H1 (cell line): ENCODE measurements around the gene OR5C1. TPM values are rescaled to one million over a fixed set of nuclear protein-coding genes. Genes with fewer than 3 reads are reported as not detected.

Source experiments
- CHD2 ChIP-seq: IDR thresholded peaks from 2 replicates; pipeline ENCODE4 v1.6.1; 2012; ENCODE audit warnings: low read length, improper control_type of control experiment
- CREB1 ChIP-seq: IDR thresholded peaks from 2 replicates; pipeline ENCODE4 v1.6.1; 2012; ENCODE audit warnings: inconsistent platforms
- GTF2F1 ChIP-seq: IDR thresholded peaks from 2 replicates; pipeline ENCODE4 v1.6.1; 2012; ENCODE audit warnings: low read depth, low read length, improper control_type of control experiment, borderline replicate concordance
- NANOG ChIP-seq: IDR thresholded peaks from 2 replicates; pipeline ENCODE4 v1.6.1; 2011; ENCODE audit warnings: low read length, low read depth, mild to moderate bottlenecking, inconsistent platforms; ENCODE audit not compliant: insufficient read depth, poor library complexity, severe bottlenecking
- RNF2 ChIP-seq: fragments of 200-900, 300-1000 bp; sonication (generic); IDR thresholded peaks from 2 replicates; pipeline ENCODE4 v1.7.1; 2016; ENCODE audit warnings: borderline replicate concordance, low read depth, mild to moderate bottlenecking, antibody characterized with exemption, low read length; ENCODE audit not compliant: poor library complexity, severe bottlenecking; ENCODE audit errors: missing control alignments
- SUZ12 ChIP-seq: fragments of 200-600 bp; sonication (generic); IDR thresholded peaks from 2 replicates; pipeline ENCODE4 v1.6.1; 2012; ENCODE audit warnings: mild to moderate bottlenecking, inconsistent platforms, low read length, moderate library complexity, mixed read lengths
- YY1 ChIP-seq: IDR thresholded peaks from 2 replicates; pipeline ENCODE4 v1.6.1; 2011; ENCODE audit warnings: low read depth, mild to moderate bottlenecking, low read length
- polyA plus RNA-seq, 7 experiments: library from polyadenylated mRNA; depleted of rRNA in 3 of 7; stranded (reverse) in 5 of 7; unstranded in 2 of 7; fragments of >200 nt in 5 of 7; fragments of 200-250 nt in 2 of 7; gene quantifications; 1 replicate in 5 of 7; 2 replicates in 1 of 7; 4 replicates in 1 of 7; pipeline versions ENCODE4 v1.2.1 to v1.2.3, GENCODE V29; 2011 to 2013; ENCODE audit warnings: missing spikeins in 2 of 7, mixed read lengths in 2 of 7
- total RNA-seq: library from RNA; stranded (reverse); fragmentation: NEBNext Ultra II Directional; extraction: Animal tissue kit (Norgen Biotek cat#: 25700); gene quantifications from 2 replicates; pipeline ENCODE4 v1.2.1, GENCODE V29; 2021
- TF ChIP-seq, protein P1 (sequence below): IDR thresholded peaks from 2 replicates; pipeline ENCODE4 v1.6.1; 2012; ENCODE audit warnings: low read length, inconsistent platforms

The OR5C1 gene
- total and polyA plus RNA-seq, 2 of the 8 experiments (the other 6 are each of a cell fraction or from before 2014, with no cell fraction given) = not detected

GRCh38 chr9:122819791-122820489, 31.2 kb downstream of the OR5C1 start (continued):
- TF ChIP-seq, protein P1, sequence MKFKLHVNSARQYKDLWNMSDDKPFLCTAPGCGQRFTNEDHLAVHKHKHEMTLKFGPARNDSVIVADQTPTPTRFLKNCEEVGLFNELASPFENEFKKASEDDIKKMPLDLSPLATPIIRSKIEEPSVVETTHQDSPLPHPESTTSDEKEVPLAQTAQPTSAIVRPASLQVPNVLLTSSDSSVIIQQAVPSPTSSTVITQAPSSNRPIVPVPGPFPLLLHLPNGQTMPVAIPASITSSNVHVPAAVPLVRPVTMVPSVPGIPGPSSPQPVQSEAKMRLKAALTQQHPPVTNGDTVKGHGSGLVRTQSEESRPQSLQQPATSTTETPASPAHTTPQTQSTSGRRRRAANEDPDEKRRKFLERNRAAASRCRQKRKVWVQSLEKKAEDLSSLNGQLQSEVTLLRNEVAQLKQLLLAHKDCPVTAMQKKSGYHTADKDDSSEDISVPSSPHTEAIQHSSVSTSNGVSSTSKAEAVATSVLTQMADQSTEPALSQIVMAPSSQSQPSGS = no peak
- TF ChIP-seq GTF2F1 = no peak
- TF ChIP-seq CREB1 = no peak
- no peak for TF ChIP-seq NANOG
- TF ChIP-seq RNF2 = no peak
- no peak for TF ChIP-seq CHD2
- no peak for TF ChIP-seq YY1
- no peak for TF ChIP-seq SUZ12
